H1 (cell line): ENCODE results near the gene BAK1. TPM values are rescaled to one million over a fixed set of nuclear protein-coding genes. Genes with fewer than 3 reads are reported as not detected.

Source experiments
- CTCF ChIA-PET: fragments of 300-600 bp; sonication (Branson Sonifier 250); formaldehyde crosslinking; loops from one replicate; lab custom pipeline; 2021; ENCODE audit not compliant: partially characterized antibody; lab: Charles Lee
- POLR2A ChIA-PET: fragments of 300-600 bp; sonication (Branson Sonifier 250); formaldehyde crosslinking; loops from one replicate; lab custom pipeline; 2021; ENCODE audit warnings: inconsistent platforms; ENCODE audit not compliant: partially characterized antibody; lab: Charles Lee
- DNase-seq, 2 experiments: peaks; one replicate each; pipeline versions ENCODE4 v3.0.0 to v3.0.0-alpha.2; 2010 to 2022; ENCODE audit warnings: low spot score in 2 of 2, low read depth in 1 of 2, mixed read lengths in 1 of 2
- FAIRE-seq: peaks from 2 replicates; lab custom pipeline; 2011; peaks lifted over from hg19 to GRCh38; lab: Jason Lieb, UNC
- H2AFZ ChIP-seq: 2 replicates; pipeline ENCODE4 v1.8.1; 2012; ENCODE audit warnings: low read length, inconsistent platforms
- H2AK5ac ChIP-seq: 2 replicates; pipeline ENCODE4 v1.6.1; 2013; ENCODE audit warnings: low read depth, low read length
- H2BK120ac ChIP-seq: replicated peaks from 2 replicates; pipeline ENCODE3; 2013; ENCODE audit warnings: low read depth, low read length, inconsistent platforms
- H2BK12ac ChIP-seq: 2 replicates; pipeline ENCODE4 v1.6.1; 2013; ENCODE audit warnings: low read depth, low read length
- H2BK15ac ChIP-seq: 2 replicates; pipeline ENCODE4 v1.6.1; 2013; ENCODE audit warnings: low read length
- H2BK20ac ChIP-seq: 2 replicates; pipeline ENCODE4 v1.6.1; 2013; ENCODE audit warnings: low read length
- H2BK5ac ChIP-seq: 2 replicates; pipeline ENCODE4 v1.6.1; 2013; ENCODE audit warnings: low read depth, low read length
- H3K14ac ChIP-seq: 2 replicates; pipeline ENCODE4 v1.6.1; 2013; ENCODE audit warnings: inconsistent platforms; ENCODE audit not compliant: insufficient read length
- H3K18ac ChIP-seq: 2 replicates; pipeline ENCODE4 v1.6.1; 2013; ENCODE audit warnings: low read length; ENCODE audit errors: extremely low read depth
- H3K23ac ChIP-seq: 2 replicates; pipeline ENCODE4 v1.6.1; 2013; ENCODE audit warnings: inconsistent platforms; ENCODE audit not compliant: insufficient read length
- H3K23me2 ChIP-seq: 2 replicates; pipeline ENCODE4 v1.6.1; 2013; ENCODE audit warnings: low read depth, low read length
- H3K27ac ChIP-seq: 2 replicates; pipeline ENCODE4 v1.6.1; 2011; ENCODE audit warnings: low read depth, low read length, inconsistent platforms
- H3K27me3 ChIP-seq, 4 experiments: replicated peaks in 1 of 4; 1 replicate in 1 of 4; 2 replicates in 3 of 4; pipeline versions ENCODE4 v1.6.1 to v1.8.1; 2011 to 2013; ENCODE audit warnings: low read length in 3 of 4, mild to moderate bottlenecking in 3 of 4, inconsistent platforms in 2 of 4, mixed read lengths in 2 of 4, moderate library complexity in 1 of 4; ENCODE audit not compliant: control insufficient read depth in 3 of 4, insufficient read depth in 3 of 4; ENCODE audit errors: extremely low read depth in 1 of 4
- H3K36me3 ChIP-seq, 4 experiments: 2 replicates each; pipeline versions ENCODE4 v1.6.1 to v1.8.1; 2011 to 2013; ENCODE audit warnings: mild to moderate bottlenecking in 4 of 4, low read length in 3 of 4, moderate library complexity in 2 of 4, control low read depth in 1 of 4, inconsistent platforms in 1 of 4; ENCODE audit not compliant: insufficient read depth in 4 of 4, control insufficient read depth in 2 of 4
- H3K4ac ChIP-seq: replicated peaks from 2 replicates; pipeline ENCODE3; 2013; ENCODE audit warnings: low read length, low read depth, mixed read lengths, inconsistent platforms; ENCODE audit not compliant: insufficient read length
- H3K4me1 ChIP-seq, 4 experiments: replicated peaks in 1 of 4; 1 replicate in 1 of 4; 2 replicates in 3 of 4; pipeline versions ENCODE4 v1.6.1 to v1.8.1; 2011 to 2013; ENCODE audit warnings: low read length in 3 of 4, inconsistent platforms in 2 of 4, mixed read lengths in 1 of 4; ENCODE audit not compliant: insufficient read depth in 4 of 4, control insufficient read depth in 3 of 4
- H3K4me2 ChIP-seq, 2 experiments: 2 replicates each; pipeline versions ENCODE4 v1.6.1 to v1.8.1; 2011 to 2013; ENCODE audit warnings: low read depth in 2 of 2, low read length in 2 of 2, control low read depth in 1 of 2, inconsistent platforms in 1 of 2, mild to moderate bottlenecking in 1 of 2; ENCODE audit not compliant: insufficient read depth in 1 of 2
- H3K4me3 ChIP-seq, 4 experiments: fragments of 200-600, 300-600 bp in 1 of 4; sonication (generic), shearing (Covaris generic), sonication (Bioruptor Twin) in 1 of 4; 2 replicates each; pipeline versions ENCODE4 v1.5.1 to v1.8.1; 2011 to 2016; ENCODE audit warnings: low read length in 4 of 4, low read depth in 3 of 4, control low read depth in 2 of 4, inconsistent platforms in 2 of 4, mild to moderate bottlenecking in 2 of 4, mixed read lengths in 1 of 4, moderate library complexity in 1 of 4; ENCODE audit not compliant: insufficient read depth in 2 of 4; ENCODE audit errors: extremely low read depth in 1 of 4
- H3K56ac ChIP-seq: replicated peaks from 2 replicates; pipeline ENCODE3; 2013; ENCODE audit warnings: low read depth, mild to moderate bottlenecking, mixed read lengths, low read length, inconsistent platforms; ENCODE audit not compliant: insufficient read length
- H3K79me1 ChIP-seq: 2 replicates; pipeline ENCODE4 v1.6.1; 2013; ENCODE audit warnings: low read depth, low read length, control low read depth
- H3K79me2 ChIP-seq, 2 experiments: 2 replicates each; pipeline versions ENCODE4 v1.6.1 to v1.8.1; 2012 to 2013; ENCODE audit warnings: low read length in 2 of 2, mild to moderate bottlenecking in 2 of 2, inconsistent platforms in 1 of 2; ENCODE audit not compliant: insufficient read depth in 2 of 2, control insufficient read depth in 1 of 2
- H3K9ac ChIP-seq, 4 experiments: replicated peaks in 1 of 4; 1 replicate in 1 of 4; 2 replicates in 3 of 4; pipeline versions ENCODE4 v1.6.1 to v1.8.1; 2011 to 2013; ENCODE audit warnings: low read depth in 3 of 4, low read length in 3 of 4, control low read depth in 2 of 4, mild to moderate bottlenecking in 2 of 4, moderate library complexity in 2 of 4, inconsistent platforms in 1 of 4; ENCODE audit errors: extremely low read depth in 1 of 4
- H3K9me3 ChIP-seq, 2 experiments: 2 replicates each; pipeline versions ENCODE4 v1.6.1 to v1.8.1; 2012 to 2013; ENCODE audit warnings: mild to moderate bottlenecking in 2 of 2, moderate library complexity in 2 of 2, control low read depth in 1 of 2, inconsistent platforms in 1 of 2, low read depth in 1 of 2, low read length in 1 of 2, mixed read lengths in 1 of 2; ENCODE audit not compliant: insufficient read depth in 2 of 2
- H4K20me1 ChIP-seq, 2 experiments: replicated peaks in 1 of 2; 2 replicates each; pipeline versions ENCODE3 to v1.8.1; 2011 to 2013; ENCODE audit warnings: inconsistent platforms in 2 of 2, low read length in 2 of 2, mild to moderate bottlenecking in 1 of 2; ENCODE audit not compliant: insufficient read depth in 2 of 2, control insufficient read depth in 1 of 2
- H4K5ac ChIP-seq: 2 replicates; pipeline ENCODE4 v1.6.1; 2013; ENCODE audit warnings: low read length, low read depth, mixed read lengths, inconsistent platforms; ENCODE audit not compliant: insufficient read length
- H4K8ac ChIP-seq: 2 replicates; pipeline ENCODE4 v1.8.0; 2013; ENCODE audit warnings: mild to moderate bottlenecking, moderate library complexity, low read length, inconsistent platforms; ENCODE audit not compliant: insufficient read depth; ENCODE audit errors: extremely low read depth
- H4K91ac ChIP-seq: replicated peaks from 2 replicates; pipeline ENCODE3; 2013; ENCODE audit warnings: low read length, mixed read lengths, inconsistent platforms; ENCODE audit not compliant: insufficient read length
- CHD2 ChIP-seq: IDR thresholded peaks from 2 replicates; pipeline ENCODE4 v1.6.1; 2012; ENCODE audit warnings: low read length, improper control_type of control experiment
- CREB1 ChIP-seq: IDR thresholded peaks from 2 replicates; pipeline ENCODE4 v1.6.1; 2012; ENCODE audit warnings: inconsistent platforms
- GTF2F1 ChIP-seq: IDR thresholded peaks from 2 replicates; pipeline ENCODE4 v1.6.1; 2012; ENCODE audit warnings: low read depth, low read length, improper control_type of control experiment, borderline replicate concordance
- KDM4A ChIP-seq: IDR thresholded peaks from one replicate; pipeline ENCODE4 v1.7.1; 2012; ENCODE audit warnings: low read depth, mild to moderate bottlenecking, moderate library complexity, low read length, inconsistent platforms; ENCODE audit not compliant: severe bottlenecking
- RBBP5 ChIP-seq: IDR thresholded peaks from 2 replicates; pipeline ENCODE4 v1.7.1; 2012; ENCODE audit warnings: low read depth, mild to moderate bottlenecking, inconsistent platforms, low read length, moderate library complexity, borderline replicate concordance
- SIN3A ChIP-seq, 2 experiments: IDR thresholded peaks in 1 of 2; conservative IDR thresholded peaks in 1 of 2; 2 replicates each; pipeline ENCODE4 v1.6.1; 2011 to 2012; ENCODE audit warnings: low read length in 2 of 2, improper control_type of control experiment in 1 of 2, low read depth in 1 of 2, mild to moderate bottlenecking in 1 of 2
- SIX5 ChIP-seq: IDR thresholded peaks from 2 replicates; pipeline ENCODE4 v1.6.1; 2011; ENCODE audit warnings: mild to moderate bottlenecking, low read depth, low read length
- WGBS, 2 experiments: shearing (Covaris generic) in 1 of 2; methylation state at CpG; one replicate each; pipeline versions ENCODE4 v1.1.6 to v1.1.7; 2013 to 2015; ENCODE audit warnings: low lambda C conversion rate in 2 of 2, mixed read lengths in 2 of 2, inconsistent platforms in 1 of 2, low coverage in 1 of 2, missing lambda C conversion rate in 1 of 2; ENCODE audit not compliant: insufficient replicate concordance in 2 of 2, insufficient coverage in 1 of 2, insufficient read length in 1 of 2; ENCODE audit errors: extremely low coverage in 1 of 2, missing lambda C conversion rate in 1 of 2; 5-methylcytosine and 5-hydroxymethylcytosine counted together
- polyA plus RNA-seq, 7 experiments: library from polyadenylated mRNA; depleted of rRNA in 3 of 7; stranded (reverse) in 5 of 7; unstranded in 2 of 7; fragments of >200 nt in 5 of 7; fragments of 200-250 nt in 2 of 7; gene quantifications; 1 replicate in 5 of 7; 2 replicates in 1 of 7; 4 replicates in 1 of 7; pipeline versions ENCODE4 v1.2.1 to v1.2.3, GENCODE V29; 2011 to 2013; ENCODE audit warnings: missing spikeins in 2 of 7, mixed read lengths in 2 of 7
- total RNA-seq: library from RNA; stranded (reverse); fragmentation: NEBNext Ultra II Directional; extraction: Animal tissue kit (Norgen Biotek cat#: 25700); gene quantifications from 2 replicates; pipeline ENCODE4 v1.2.1, GENCODE V29; 2021

The BAK1 gene
- total and polyA plus RNA-seq, 2 of the 8 experiments (the other 6 are each of a cell fraction or from before 2014, with no cell fraction given): 43.3 to 43.4 TPM

- Histone ChIP-seq H2BK20ac (no peak overlapping the region), H3K27me3 (0 out of 7 replicates have a peak, but pooled peaks cover 0 to 2% (median 0%) of the 10 kb centered on the region in 4 experiments), H3K4ac (no peak overlapping the region), H2BK15ac (no peak overlapping the region), H3K79me1 (no peaks in the 10 kb centered on the region), H3K23ac (no peak overlapping the region), H3K18ac (no peak overlapping the region; the same call in 1 of the 2 replicates), H3K9ac (no peak overlapping the region), H3K9me3 (0 out of 4 replicates have a peak, but pooled peaks cover 0 to 2% of the 10 kb centered on the region in 2 experiments), H4K5ac (no peak overlapping the region), H3K27ac (no peak overlapping the region), H2AK5ac (no peak overlapping the region), H3K36me3 (no peaks in the 10 kb centered on the region), H3K4me1 (peaks cover 6 to 28% (median 19%) of the 10 kb centered on the region in 4 experiments), H3K23me2 (no peaks in the 10 kb centered on the region; the same call in 1 of the 2 replicates), H2BK120ac (no peak overlapping the region), H2BK12ac (no peak overlapping the region), H3K56ac (no peak overlapping the region), H3K4me3 (no peak overlapping the region), H4K8ac (peak overlapping the region; percentile 3; the same call in 1 of the 2 replicates), H2BK5ac (no peak overlapping the region), H3K14ac (no peak overlapping the region), H3K79me2 (no peaks in the 10 kb centered on the region), H2AFZ (no peak overlapping the region), H4K91ac (no peak overlapping the region), H4K20me1 (no peaks in the 10 kb centered on the region), H3K4me2 (no peak overlapping the region)
- FAIRE-seq (no peak), DNase-seq (no peak)
- ChIA-PET CTCF (interaction anchor here (0.5 to 4.7 kb wide), 11 partner anchors 9 to 155 kb away, joined by 3 to 28 read pairs (median 7); no protein-coding TSS in a partner anchor), POLR2A (interaction anchor here (0.6 kb wide), 1 partner anchor 76 kb away, joined by 3 read pairs; no protein-coding TSS in a partner anchor)
- 74 to 100% methylated on average over 1 to 8 of the region's 8 CpGs for WGBS, 2 experiments
- TF ChIP-seq CREB1: no peak
- TF ChIP-seq CHD2: no peak
- TF ChIP-seq KDM4A: no peak
- TF ChIP-seq SIX5: no peak
- TF ChIP-seq GTF2F1: no peak
- TF ChIP-seq SIN3A (conservative IDR thresholded peaks at IDR 0.05 in 1 of 2, IDR thresholded peaks at IDR 0.05 in 1 of 2; ENCODE audit: low read depth in 1 of 2, low read length in 2 of 2): no peak
- TF ChIP-seq RBBP5: no peak
Measured at GRCh38 chr6:33613146-33613794, 33.2 kb upstream of the BAK1 start.
